Activated T-helper 9 cell treated with anti-CD3 and anti-CD28 coated beads, Interleukin-2, amount 50 U/mL, for 16 hours (primary cell): ENCODE measurements around the gene SAMD7.

ENCODE experiments used
- DNase-seq: peaks from one replicate; pipeline ENCODE4 v3.0.0-alpha.2; 2020; ENCODE audit warnings: low read depth

Gene SAMD7

GRCh38 chr3:169913323-169913722 is 2.0 kb downstream of the SAMD7 start:
- DNase-seq = no peak

GRCh38 chr3:169914321-169914720 is 2.9 kb downstream of the SAMD7 start:
- DNase-seq = no peak

GRCh38 chr3:169923189-169923588 is 11.8 kb downstream of the SAMD7 start:
- DNase-seq = no peak

- DNase-seq = no peak
These were observed 12.5 kb downstream of the SAMD7 start for GRCh38 chr3:169923831-169924230.

- no peak for DNase-seq
These were observed 18.6 kb downstream of the SAMD7 start for GRCh38 chr3:169929830-169930519.

GRCh38 chr3:169930843-169931242 is 19.5 kb downstream of the SAMD7 start:
- DNase-seq = no peak

- no peak for DNase-seq
These were observed 20.6 kb downstream of the SAMD7 start for GRCh38 chr3:169931747-169932520.

GRCh38 chr3:169939320-169939719 is 27.9 kb downstream of the SAMD7 start:
- DNase-seq = no peak

GRCh38 chr3:169939751-169940150 is 28.4 kb downstream of the SAMD7 start:
- DNase-seq = no peak

- DNase-seq = no peak
These were observed 29.3 kb downstream of the SAMD7 start for GRCh38 chr3:169940470-169941181.

- no peak for DNase-seq
These were observed 33.9 kb downstream of the SAMD7 start for GRCh38 chr3:169945313-169945712.

GRCh38 chr3:169946336-169946735 is 35.0 kb downstream of the SAMD7 start:
- no peak for DNase-seq

GRCh38 chr3:169948559-169949448 is 37.4 kb downstream of the SAMD7 start:
- DNase-seq = no peak

GRCh38 chr3:169952045-169952444 is 40.7 kb downstream of the SAMD7 start:
- DNase-seq = no peak

- no peak for DNase-seq
These were observed 42.2 kb downstream of the SAMD7 start for GRCh38 chr3:169953462-169954141.

GRCh38 chr3:169954142-169954756 is 42.9 kb downstream of the SAMD7 start:
- no peak for DNase-seq

GRCh38 chr3:169955406-169955805 is 44.0 kb downstream of the SAMD7 start:
- no peak for DNase-seq

GRCh38 chr3:169964176-169964575 is 52.8 kb downstream of the SAMD7 start:
- no peak for DNase-seq

GRCh38 chr3:169965562-169966427 is 54.4 kb downstream of the SAMD7 start:
- no peak for DNase-seq

GRCh38 chr3:169966428-169966950 is 55.1 kb downstream of the SAMD7 start, which contains the start of gene SEC62:
SEC62 (plus strand) TSS chr3:169966807; CDS start chr3:169966823, 16 bp downstream.
- DNase-seq = peak; percentile 93
